HG03066 (cell line): ENCODE data around the gene ATF3.

Experiments used
- ATAC-seq: cut with Tn5 transposase; IDR thresholded peaks from one replicate; pipeline ENCODE4 v1.9.1; 2021; ENCODE audit warnings: low read depth; ENCODE audit not compliant: unreplicated experiment

ATF3 gene

DNA sequence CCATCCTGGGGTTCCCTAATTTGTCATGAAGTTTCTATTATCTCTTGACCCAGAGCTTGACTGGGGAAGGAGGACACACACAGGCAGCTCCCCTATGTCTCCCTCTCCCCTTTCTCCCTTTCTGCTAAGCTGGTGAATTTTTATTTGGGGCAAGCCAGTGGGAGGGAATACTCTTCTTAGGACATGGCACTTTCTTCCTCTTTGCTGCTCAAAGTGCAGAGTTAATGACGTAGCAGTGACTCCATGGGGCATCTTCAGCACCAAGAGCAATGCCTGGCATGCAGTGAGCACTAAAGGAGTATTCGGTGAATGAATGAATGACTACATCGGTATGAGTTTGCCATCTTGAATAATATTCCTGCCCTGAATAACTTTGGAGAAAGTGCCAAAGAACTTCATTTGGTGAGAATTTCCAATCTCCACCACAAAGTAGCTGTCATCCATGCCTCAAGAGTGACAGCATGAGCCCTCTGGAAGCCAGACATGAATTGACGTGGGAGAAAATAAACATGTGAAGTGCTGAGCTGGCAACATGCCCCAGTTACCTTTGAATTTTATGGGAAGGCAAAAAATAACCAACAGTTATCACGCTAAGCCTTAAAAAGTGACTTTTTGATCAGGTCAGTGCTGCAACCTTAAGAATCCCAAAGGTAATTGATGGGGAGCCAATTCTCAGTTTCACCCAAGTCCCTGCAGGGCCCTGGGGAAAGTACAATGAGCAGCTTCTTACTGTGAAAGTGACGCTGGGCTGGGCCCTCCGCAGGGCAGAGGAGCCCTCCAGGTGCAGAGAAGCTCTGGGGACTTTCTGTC is 22.1 kb upstream of the ATF3 start:
- peak; percentile 91 for ATAC-seq

GRCh38 chr1:212587016-212587887 is 21.3 kb upstream of the ATF3 start:
- no peak for ATAC-seq

GRCh38 chr1:212587888-212588510 is 20.6 kb upstream of the ATF3 start:
- no peak for ATAC-seq

- no peak for ATAC-seq
Measured at GRCh38 chr1:212589446-212589845, 19.1 kb upstream of the ATF3 start.

GRCh38 chr1:212591922-212592321 is 16.6 kb upstream of the ATF3 start:
- no peak for ATAC-seq

GRCh38 chr1:212593821-212594251 is 14.7 kb upstream of the ATF3 start:
- no peak for ATAC-seq

- no peak for ATAC-seq
Measured at GRCh38 chr1:212594640-212595039, 13.9 kb upstream of the ATF3 start.

- no peak for ATAC-seq
Measured at GRCh38 chr1:212595229-212595628, 13.3 kb upstream of the ATF3 start.

DNA sequence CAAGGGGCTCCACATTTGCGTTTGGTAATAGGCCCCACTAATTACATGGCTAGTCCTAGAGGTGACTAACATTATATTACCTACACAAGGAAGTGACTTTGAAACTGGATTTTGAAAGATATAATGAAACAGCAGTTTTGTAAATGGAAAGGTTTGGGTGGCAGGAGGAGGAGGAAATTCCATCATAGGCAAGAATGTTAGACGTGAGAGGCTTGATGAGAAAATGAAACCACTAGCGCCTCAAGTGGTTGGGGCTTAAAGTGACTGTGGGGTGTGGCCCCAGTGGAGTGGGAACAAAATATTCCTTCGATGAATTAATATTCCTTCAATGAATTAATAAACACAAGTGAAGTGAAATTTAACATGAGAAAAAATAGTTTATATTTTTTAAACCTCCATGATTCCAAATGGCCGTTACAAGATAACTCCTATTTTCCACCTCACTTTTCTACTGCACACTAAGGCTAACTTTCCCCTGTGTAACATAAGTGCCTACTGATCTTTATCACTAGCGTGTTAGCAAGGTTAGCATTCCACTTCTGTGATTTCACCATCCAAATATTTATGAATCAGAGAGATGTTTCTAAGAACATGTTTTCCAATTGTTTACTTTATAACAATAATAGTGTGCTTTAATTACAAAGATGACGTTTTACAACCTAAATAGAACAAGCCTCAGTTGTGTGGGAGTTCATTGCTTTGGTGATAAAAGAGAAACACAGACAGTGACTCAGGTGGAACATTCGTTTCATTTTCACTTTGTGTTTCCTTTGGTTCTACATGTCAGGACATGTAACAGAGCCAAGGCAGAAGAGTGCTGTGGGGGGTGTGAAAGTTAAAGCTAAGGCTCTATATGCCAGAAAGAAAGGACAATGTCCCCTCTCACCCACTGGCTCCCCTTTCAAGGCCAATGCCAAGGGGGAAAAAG is 12.5 kb upstream of the ATF3 start:
- ATAC-seq: peak; percentile 93

DNA sequence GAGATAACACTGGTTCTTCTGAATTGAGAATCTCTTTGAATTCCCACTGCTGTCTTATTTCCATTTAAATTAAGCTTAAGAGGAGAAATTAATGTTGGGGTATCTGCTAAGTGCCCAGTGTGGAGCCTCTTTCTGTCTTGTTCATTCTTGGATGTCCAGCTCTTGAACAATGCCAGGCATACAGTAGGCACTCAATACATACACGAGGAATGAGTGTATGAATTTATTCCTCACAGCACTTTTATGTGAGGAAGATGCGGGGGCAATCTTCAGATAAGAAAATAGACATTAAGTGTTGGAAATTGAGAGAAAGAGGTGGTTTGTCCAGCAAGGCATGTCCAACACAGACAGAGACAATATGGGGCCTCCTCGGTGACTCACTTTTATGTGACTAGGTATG is 11.8 kb upstream of the ATF3 start:
- ATAC-seq: no peak

DNA sequence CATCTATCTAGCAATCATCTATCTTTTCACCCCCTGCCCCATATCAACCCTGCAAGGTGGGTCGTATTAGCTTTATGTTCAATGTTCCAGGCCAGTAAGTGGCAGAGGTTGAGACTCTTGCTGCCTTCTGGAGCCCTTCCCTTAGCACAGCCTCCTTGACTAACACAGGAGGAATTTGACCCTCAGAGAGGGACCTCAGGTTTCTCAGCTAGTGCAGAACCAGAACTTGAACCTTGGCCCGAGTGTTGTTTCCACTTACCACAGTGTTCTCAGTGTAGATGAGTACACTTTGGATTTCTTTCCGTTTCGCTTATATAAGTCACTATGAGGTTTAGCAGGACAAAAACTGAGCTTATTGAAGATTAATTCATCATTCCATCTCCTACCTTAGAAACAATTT is 11.1 kb upstream of the ATF3 start:
- ATAC-seq: no peak

DNA sequence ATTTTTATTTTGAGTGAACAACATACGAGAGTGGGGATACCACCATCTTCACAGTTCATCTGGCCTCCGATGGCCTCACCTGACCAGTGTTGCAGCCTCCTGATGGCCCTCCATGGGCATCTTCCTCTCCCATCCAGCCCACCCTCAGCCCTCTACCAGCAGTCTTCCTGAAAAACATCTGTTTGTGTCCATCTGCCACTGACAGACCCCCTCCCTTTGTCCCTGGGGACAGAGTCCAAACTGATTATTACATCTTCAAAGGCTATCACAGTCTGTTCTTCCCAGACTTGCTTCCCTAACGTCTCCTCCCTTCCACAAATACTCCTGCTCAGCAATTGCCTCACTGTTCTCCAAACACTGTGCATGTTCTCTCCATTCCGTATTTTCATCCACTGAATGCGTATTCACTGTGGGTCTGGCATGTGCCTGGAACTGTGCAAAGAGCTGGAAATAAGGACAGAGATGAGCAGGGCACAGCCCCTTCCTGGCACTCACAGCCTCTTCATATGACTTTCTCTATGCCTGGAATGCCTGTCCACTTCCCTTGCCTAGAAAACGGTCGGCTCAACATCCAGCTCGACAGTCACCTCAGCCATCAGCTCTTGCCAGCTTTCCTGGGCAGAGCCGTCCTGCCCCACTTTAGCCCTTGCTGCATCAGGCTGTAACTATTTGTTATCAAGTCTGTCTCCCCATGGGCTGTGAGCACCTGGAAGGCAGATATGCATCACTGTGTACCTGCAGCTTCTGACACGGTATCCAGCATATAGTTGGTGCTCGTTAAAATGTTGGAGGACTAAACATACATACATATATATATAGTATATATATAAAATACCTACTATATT is 8.3 kb upstream of the ATF3 start:
- ATAC-seq: no peak

- no peak for ATAC-seq
Measured at GRCh38 chr1:212600980-212601379, 7.6 kb upstream of the ATF3 start.

DNA sequence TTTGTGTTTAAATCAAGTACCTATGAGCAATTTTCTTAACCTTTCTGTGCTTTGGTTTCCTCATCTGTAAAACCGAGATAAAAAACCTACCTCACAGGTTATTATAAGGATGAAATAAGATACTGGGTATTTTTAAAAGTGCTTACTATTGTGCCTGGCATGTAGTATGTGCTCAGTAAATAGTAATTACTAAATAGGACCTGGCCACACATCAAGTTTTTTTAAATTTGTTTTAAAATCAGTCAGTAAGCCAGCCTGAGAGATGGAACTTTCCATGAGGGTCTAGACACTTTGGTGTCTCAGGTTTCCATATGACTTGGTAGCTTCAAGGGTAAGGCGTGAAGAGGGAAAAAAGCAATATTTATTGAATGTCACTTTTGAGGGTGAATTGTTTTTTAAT is 7.0 kb upstream of the ATF3 start:
- ATAC-seq: no peak

DNA sequence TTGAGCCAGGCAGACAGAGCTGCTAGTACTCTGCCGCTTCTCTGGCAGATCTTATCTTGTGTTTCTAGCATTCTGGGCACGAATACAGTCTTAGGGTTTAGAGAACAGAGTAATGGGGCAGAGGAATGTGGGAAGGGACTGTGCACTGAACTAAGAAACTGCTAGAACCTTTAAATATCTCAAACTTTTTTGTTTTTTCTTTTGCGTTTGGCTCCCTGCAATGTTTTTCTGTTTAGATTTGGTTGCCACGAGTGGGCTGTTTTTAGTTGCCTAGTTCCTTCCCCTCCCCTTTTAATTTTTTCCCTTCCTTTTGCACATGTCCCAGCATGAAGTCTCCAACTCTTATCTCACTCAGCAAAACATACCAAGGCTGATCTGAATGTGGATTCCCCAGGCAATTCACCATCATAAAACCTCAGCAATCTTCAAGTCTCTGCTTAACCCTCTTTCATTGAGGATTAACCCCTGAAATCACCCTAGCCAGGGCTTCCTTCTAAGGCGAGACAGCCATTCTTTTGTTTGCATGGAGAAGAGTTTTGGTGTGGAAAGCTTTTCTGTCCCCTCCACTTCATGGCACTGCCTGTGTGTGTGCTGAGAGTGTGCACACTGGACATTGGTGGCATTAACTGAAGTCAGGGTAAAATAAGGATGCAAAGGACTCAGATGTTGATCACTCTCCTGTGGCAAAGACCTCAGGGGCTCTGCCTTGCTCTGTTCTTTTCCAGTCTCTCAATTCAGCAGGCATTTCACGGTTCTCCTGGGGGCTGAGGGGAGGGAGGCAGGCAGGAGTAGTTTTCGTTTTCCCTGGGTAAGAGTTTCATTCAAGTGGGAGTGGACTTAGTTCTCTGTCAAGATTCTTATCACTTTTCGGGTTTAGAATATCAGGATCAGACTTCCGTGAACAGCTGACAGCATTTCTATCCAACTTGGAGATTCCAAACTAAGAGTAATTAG is 2.8 kb upstream of the ATF3 start:
- ATAC-seq: no peak

DNA sequence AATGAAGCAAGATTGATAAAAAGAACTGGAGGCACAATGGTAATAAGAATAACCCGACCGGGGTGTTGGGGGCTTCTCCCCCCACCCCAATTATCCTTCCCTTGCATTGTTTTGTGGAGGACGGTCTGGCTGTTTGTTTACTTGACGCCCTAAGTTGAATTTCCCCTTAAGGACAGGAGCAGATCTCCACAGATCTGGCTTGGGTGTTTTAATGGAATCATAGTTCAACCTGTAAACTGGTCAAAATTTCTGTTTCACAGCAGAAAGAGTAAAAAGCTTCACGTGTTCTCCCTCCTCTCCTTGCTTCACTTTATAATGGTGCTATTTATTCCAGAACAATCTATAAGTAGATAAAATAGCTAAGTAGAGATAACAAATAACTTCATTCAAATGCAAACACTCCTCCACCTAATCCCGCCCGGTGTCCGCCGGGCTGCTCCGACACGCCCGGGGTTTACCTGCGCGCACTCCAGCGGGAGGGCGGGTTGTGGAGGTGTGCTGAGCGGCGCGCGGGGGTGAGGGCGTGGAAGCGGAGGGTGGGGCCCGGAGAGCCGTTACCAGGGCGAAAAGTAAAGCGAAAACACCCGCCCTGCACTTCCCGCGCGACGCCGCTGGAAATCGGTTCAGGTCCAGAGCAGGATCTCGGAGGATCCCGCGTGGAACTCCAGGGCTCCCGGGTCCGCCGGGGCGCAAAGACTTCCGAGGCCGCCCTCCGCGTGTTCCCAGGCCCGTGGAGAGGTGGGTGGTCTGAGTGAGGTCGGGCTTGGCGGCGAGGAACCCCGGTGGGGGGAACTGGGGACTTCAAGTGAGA is 2.0 kb upstream of the ATF3 start:
- ATAC-seq: no peak

- peak; percentile 3 for ATAC-seq
Measured at GRCh38 chr1:212607206-212607912, 1.2 kb upstream of the ATF3 start.
